ENCODE measurements around the gene EIF3J. TPM values are rescaled to one million over a fixed set of nuclear protein-coding genes. Genes with fewer than 3 reads are reported as not detected.

Gene EIF3J
- total and polyA plus RNA-seq, 10 of the 15 experiments (the other 5 are each of a cell fraction or from before 2014, with no cell fraction given): 34.7 to 126 (median 64.1) TPM

GRCh38 chr15:44490622-44491021 is 46.3 kb upstream of the EIF3J start:
- no peaks in the 10 kb centered on the region for H3K79me2 ChIP-seq (ENCODE audit: control insufficient read depth, insufficient read depth, low read length)
- ATAC-seq: no peak
- H3K4me2 ChIP-seq (ENCODE audit: control insufficient read depth, insufficient read depth): no peak overlapping the region
- no TSS peak for BruUV-seq (replicated peaks)
- SMC1A ChIA-PET (ENCODE audit: uncharacterized antibody, unreplicated experiment): interaction anchor here (0.9 to 1.2 kb wide), 2 partner anchors 52 to 200 kb away, joined by 3 read pairs; no protein-coding TSS in a partner anchor
- no peaks in the 10 kb centered on the region for H4K20me1 ChIP-seq (ENCODE audit: control insufficient read depth, insufficient read depth)
- no peak overlapping the region for H3K4me3 ChIP-seq
- intact Hi-C loops (cut with micrococcal nuclease; ENCODE audit: unreplicated experiment): no loop called here
- no peak for DNase-seq (ENCODE audit: low read depth, low spot score)
- H3K4me1 ChIP-seq (ENCODE audit: control insufficient read depth, insufficient read depth, low read length): peaks cover 4% of the 10 kb centered on the region; the same call in 1 of the 2 replicates
- peaks cover 0 to 15% of the 10 kb centered on the region in 2 experiments; a peak in 3 of 4 replicates for H3K36me3 ChIP-seq (ENCODE audit: control insufficient read depth in 2 of 2, insufficient read depth in 2 of 2, low read length in 1 of 2)
- FAIRE-seq: no peak
- H3K27me3 ChIP-seq (replicated peaks in 1 of 2; ENCODE audit: control insufficient read depth in 2 of 2, insufficient read depth in 2 of 2, low read length in 1 of 2): no peaks in the 10 kb centered on the region
- no peak overlapping the region for H3K9ac ChIP-seq (ENCODE audit: control insufficient read depth, insufficient read depth, low read length)
- TF ChIP-seq MEF2A (IDR thresholded peaks at IDR 0.05; ENCODE audit: insufficient read depth, low read depth, low read length): no peak
- TF ChIP-seq MTA3 (IDR thresholded peaks at IDR 0.05; ENCODE audit: borderline replicate concordance, low read length): no peak
- no peak for TF ChIP-seq EZH2 (IDR thresholded peaks at IDR 0.05; ENCODE audit: borderline replicate concordance, control insufficient read depth, low read depth, low read length)
- TF ChIP-seq ZNF217 (IDR thresholded peaks at IDR 0.05): no peak
- TF ChIP-seq POLR2A (IDR thresholded peaks at IDR 0.05; ENCODE audit: low read depth, low read length): no peak
- CTCF ChIA-PET: interaction anchor here (0.7 to 1.8 kb wide), 3 partner anchors 11 to 94 kb away, joined by 3 to 6 read pairs (median 4); no protein-coding TSS in a partner anchor
- RAD21 ChIA-PET (ENCODE audit: unreplicated experiment): interaction anchor here (1.5 kb wide), 1 partner anchor 11 kb away, joined by 5 read pairs; no protein-coding TSS in a partner anchor
- H3K9me3 ChIP-seq (replicated peaks; ENCODE audit: control insufficient read depth, insufficient read depth, low read length): no peaks in the 10 kb centered on the region
- 91% methylated on average over 3 of the region's 3 CpGs for WGBS (ENCODE audit: insufficient coverage, insufficient replicate concordance, low lambda C conversion rate, missing lambda C conversion rate)
- no peak overlapping the region for H3K27ac ChIP-seq (ENCODE audit: control insufficient read depth, insufficient read depth)
- in situ Hi-C loops (cut with MboI): no loop called here
- H2AFZ ChIP-seq (ENCODE audit: control insufficient read depth, low read depth, low read length): no peak overlapping the region
- POLR2A ChIA-PET: no interaction called here

GRCh38 chr15:44492040-44492439 is 44.9 kb upstream of the EIF3J start:
- FAIRE-seq (no peak), ATAC-seq (no peak), DNase-seq (ENCODE audit: low read depth, low spot score) (no peak)
- Histone ChIP-seq H3K9me3 (replicated peaks; ENCODE audit: control insufficient read depth, insufficient read depth, low read length) (no peaks in the 10 kb centered on the region), H3K79me2 (ENCODE audit: control insufficient read depth, insufficient read depth, low read length) (no peaks in the 10 kb centered on the region), H3K9ac (ENCODE audit: control insufficient read depth, insufficient read depth, low read length) (no peak overlapping the region), H3K27me3 (replicated peaks in 1 of 2; ENCODE audit: control insufficient read depth in 2 of 2, insufficient read depth in 2 of 2, low read length in 1 of 2) (no peaks in the 10 kb centered on the region), H3K4me3 (no peak overlapping the region), H3K4me1 (ENCODE audit: control insufficient read depth, insufficient read depth, low read length) (no peaks in the 10 kb centered on the region), H3K4me2 (ENCODE audit: control insufficient read depth, insufficient read depth) (no peak overlapping the region), H3K27ac (ENCODE audit: control insufficient read depth, insufficient read depth) (no peak overlapping the region), H4K20me1 (ENCODE audit: control insufficient read depth, insufficient read depth) (no peaks in the 10 kb centered on the region), H2AFZ (ENCODE audit: control insufficient read depth, low read depth, low read length) (no peak overlapping the region), H3K36me3 (ENCODE audit: control insufficient read depth in 2 of 2, insufficient read depth in 2 of 2, low read length in 1 of 2) (peaks cover 0 to 16% of the 10 kb centered on the region in 2 experiments)
- BruUV-seq (replicated peaks): no TSS peak
- ChIA-PET POLR2A (no interaction called here), SMC1A (ENCODE audit: uncharacterized antibody, unreplicated experiment) (no interaction called here), CTCF (interaction anchor here (1.0 to 1.6 kb wide), 2 partner anchors 10 to 64 kb away, joined by 3 to 6 read pairs; partner anchors contain the start of gene CTDSPL2), RAD21 (ENCODE audit: unreplicated experiment) (no interaction called here)
- in situ Hi-C loops (cut with MboI): no loop called here
- intact Hi-C loops (cut with micrococcal nuclease; ENCODE audit: unreplicated experiment): no loop called here
- 97% methylated on average over 7 of the region's 7 CpGs for WGBS (ENCODE audit: insufficient coverage, insufficient replicate concordance, low lambda C conversion rate, missing lambda C conversion rate)
- TF ChIP-seq CUX1 (IDR thresholded peaks at IDR 0.05; ENCODE audit: insufficient replicate concordance, low read depth, low read length) (no peak), RCOR1 (conservative IDR thresholded peaks at IDR 0.05; ENCODE audit: low read depth, low read length) (no peak), RUNX3 (IDR thresholded peaks at IDR 0.05; ENCODE audit: low read length) (no peak), SP1 (IDR thresholded peaks at IDR 0.05; ENCODE audit: low read depth, low read length) (no peak), RELA (IDR thresholded peaks at IDR 0.05; ENCODE audit: borderline replicate concordance, partially characterized antibody) (no peak), POU2F2 (IDR thresholded peaks at IDR 0.05; ENCODE audit: borderline replicate concordance, low read depth, low read length) (no peak), PML (IDR thresholded peaks at IDR 0.05; ENCODE audit: low read length) (no peak), RB1 (IDR thresholded peaks at IDR 0.05; ENCODE audit: borderline replicate concordance) (no peak)

Data from GM12878 (cell line).